Heart right ventricle (tissue), 16 donors: ENCODE data around the gene MEF2D. TPM values are rescaled to one million over a fixed set of nuclear protein-coding genes. Genes with fewer than 3 reads are reported as not detected.

Source experiments
- ATAC-seq, 8 donors: fragments of 200-7000 bp; cut with Tn5 transposase; one replicate each; pipeline ENCODE4 v1.9.1; 2020; ENCODE audit warnings: mild to moderate bottlenecking in 8 of 8, moderate library complexity in 8 of 8, moderate number of reproducible peaks in 1 of 8
- DNase-seq, 2 donors: peaks; one replicate each; pipeline ENCODE4 v3.0.0-alpha.2; 2020
- H3K27ac ChIP-seq, 10 donors: fragments of 200-600 bp; sonication (generic) in 2 of 10; one replicate each; pipeline versions ENCODE4 v1.5.0 to v1.8.0; 2020 to 2022; ENCODE audit warnings: mild to moderate bottlenecking in 3 of 10
- H3K27me3 ChIP-seq, 7 donors: fragments of 200-600 bp; one replicate each; pipeline ENCODE4 v1.8.0; 2021 to 2022; ENCODE audit warnings: mild to moderate bottlenecking in 2 of 7
- H3K36me3 ChIP-seq, 9 donors: fragments of 200-600 bp; sonication (generic) in 1 of 9; one replicate each; pipeline versions ENCODE4 v1.5.0 to v1.8.0; 2020 to 2022; ENCODE audit warnings: mild to moderate bottlenecking in 2 of 9
- H3K4me1 ChIP-seq, 9 donors: fragments of 200-600 bp; sonication (generic) in 1 of 9; one replicate each; pipeline versions ENCODE4 v1.5.0 to v1.8.0; 2020 to 2022; ENCODE audit warnings: mild to moderate bottlenecking in 4 of 9
- H3K4me3 ChIP-seq, 10 donors: fragments of 200-600 bp; sonication (generic) in 2 of 10; one replicate each; pipeline versions ENCODE4 v1.5.0 to v1.8.0; 2020 to 2022; ENCODE audit warnings: mild to moderate bottlenecking in 7 of 10, moderate library complexity in 2 of 10
- H3K9me3 ChIP-seq, 11 donors: fragments of 200-600 bp in 10 of 11; sonication (generic) in 2 of 11; one replicate each; pipeline versions ENCODE4 v1.5.0 to v1.8.0; 2013 to 2022; ENCODE audit warnings: mild to moderate bottlenecking in 2 of 11, control low read depth in 1 of 11, moderate library complexity in 1 of 11
- CTCF ChIP-seq, 9 donors: fragments of 200-600 bp; sonication (generic) in 2 of 9; IDR thresholded peaks; one replicate each; pipeline versions ENCODE4 v1.5.0 to v1.8.0; 2021 to 2022; ENCODE audit warnings: antibody characterized with exemption in 9 of 9, mild to moderate bottlenecking in 5 of 9, moderate library complexity in 1 of 9
- WGBS, 2 donors: extraction: QIAGEN DNeasy Blood & Tissue Kit; methylation state at CpG; one replicate each; pipeline ENCODE4 v1.1.7; 2013; ENCODE audit warnings: inconsistent platforms in 1 of 2; 5-methylcytosine and 5-hydroxymethylcytosine counted together
- intact Hi-C, 10 donors: fragments of 100-400 bp; cut with DNase I; formaldehyde crosslinking; loops; one replicate each; pipeline versions ENCODE4 v1.11.1 to v1.14.2; 2022
- polyA plus RNA-seq, 2 donors: library from polyadenylated mRNA; stranded (reverse); fragments of 200-250 nt; gene quantifications; one replicate each; pipeline ENCODE4 v1.2.3, GENCODE V29; 2013
- total RNA-seq, 10 donors: library from RNA; stranded (reverse); fragmentation: NEBNext Ultra II Directional in 3 of 10; extraction: Animal tissue kit (Norgen Biotek cat#: 25700) in 3 of 10; gene quantifications; one replicate each; pipeline versions ENCODE4 v1.2.1 to v1.2.4, GENCODE V29; 2021 to 2023
- donor health status: Arrhythmogenic right ventricular cardiomyopathy.
- donor health status: ischemic (EF 13 %, LVEDD 7.1; RV severe dilation, severe dysfunction).
- donor health status: healthy with polysubstance abuse.
- donor health status: DM: no; HTN: yes; CAD: no.
- donor health status: DM: no; HTN: no; CAD: no.
- donor health status: ischemic (EF 25% LVEDD 6.9; RV normal size, moderate dysfunction).
- donor health status: ischemic (EF 25% LVEDD 5.7; RV mildly dilated, moderate dysfunction).
- donor health status: healthy.
- donor health status: DM: yes; HTN: yes; CAD: no.
- donor health status: Ischemic cardiomyopathy.
- donor health status: ischemic (EF 35%, LVEDD 5.7; RV mildly dilated, moderate dysfunction).
- donor health status: nonischemic (EF 11% LVEDD 7.7; RV severe dilation, severe dysfunction).
- donor health status: DM: yes; HTN: yes; CAD: no.
- donor health status: PGD.
- donor health status: ischemic (EF 29% LVEDD 5.4; RV normal size, mild dysfunction).
- donor health status: nonischemic (EF 23%, LVEDD 6.1; RV moderate dilation, normal function).

MEF2D gene
- total and polyA plus RNA-seq, 12 donors: 31.6 to 127 (median 94.9) TPM

- Histone ChIP-seq H3K4me1 (peaks cover 25 to 60% (median 44%) of the 10 kb centered on the region in 9 donors), H3K4me3 (no peak overlapping the region), H3K36me3 (peaks cover 0 to 32% (median 8%) of the 10 kb centered on the region in 9 donors), H3K9me3 (no peaks in the 10 kb centered on the region), H3K27ac (peak overlapping the region in 3 of 10 donors; percentile 9 to 64 (median 40)), H3K27me3 (no peaks in the 10 kb centered on the region)
- no peak for DNase-seq
- no peak for TF ChIP-seq CTCF (IDR thresholded peaks at IDR 0.05)
- WGBS, 2 donors: 90 to 93% methylated on average over 17 of the region's 17 CpGs
- intact Hi-C loops: loop anchor here in 4 of 10 donors (5.0 to 10.0 kb wide), 3 partner anchors 40 to 140 kb away; partner anchors contain the start of genes GPATCH4 (in 2 of the 4) and MEF2D (in 1 of the 4)
- ATAC-seq: no peak
Observed at GRCh38 chr1:156461781-156462647, 38.6 kb downstream of the MEF2D start.

- H3K4me1 ChIP-seq: peaks cover 17 to 58% (median 38%) of the 10 kb centered on the region in 9 donors
- intact Hi-C loops: loop anchor here in 4 of 10 donors (5.0 to 10.0 kb wide), 3 partner anchors 41 to 141 kb away; partner anchors contain the start of genes GPATCH4 (in 2 of the 4) and MEF2D (in 1 of the 4)
- no peaks in the 10 kb centered on the region for H3K9me3 ChIP-seq
- WGBS, 2 donors: 50 to 68% methylated on average over 4 of the region's 4 CpGs
- no peak overlapping the region for H3K4me3 ChIP-seq
- DNase-seq (no peak), ATAC-seq (no peak)
- no peaks in the 10 kb centered on the region for H3K27me3 ChIP-seq
- H3K36me3 ChIP-seq: peaks cover 0 to 23% (median 5%) of the 10 kb centered on the region in 9 donors
- peak overlapping the region in 3 of 10 donors; percentile 9 to 64 (median 40) for H3K27ac ChIP-seq
- TF ChIP-seq CTCF (IDR thresholded peaks at IDR 0.05): no peak
Observed at GRCh38 chr1:156461109-156461508, 39.5 kb downstream of the MEF2D start.

GRCh38 chr1:156460525-156460924 is 40.0 kb downstream of the MEF2D start:
- TF ChIP-seq CTCF (IDR thresholded peaks at IDR 0.05): no peak
- no peaks in the 10 kb centered on the region for H3K27me3 ChIP-seq
- DNase-seq (no peak), ATAC-seq (no peak)
- intact Hi-C loops: loop anchor here in 4 of 10 donors (5.0 to 10.0 kb wide), 3 partner anchors 42 to 142 kb away; partner anchors contain the start of genes GPATCH4 (in 2 of the 4) and MEF2D (in 1 of the 4)
- no peak overlapping the region for H3K4me3 ChIP-seq
- WGBS, 2 donors: 78 to 81% methylated on average over 1 of the region's 1 CpG
- H3K4me1 ChIP-seq: peaks cover 11 to 55% (median 33%) of the 10 kb centered on the region in 9 donors
- peak overlapping the region in 3 of 10 donors; percentile 20 to 40 (median 22) for H3K27ac ChIP-seq
- H3K36me3 ChIP-seq: peaks cover 0 to 18% (median under 1%) of the 10 kb centered on the region in 9 donors
- H3K9me3 ChIP-seq: no peaks in the 10 kb centered on the region

GRCh38 chr1:156458181-156458503 is 42.4 kb downstream of the MEF2D start:
- ATAC-seq (no peak), DNase-seq (no peak)
- 61 to 84% methylated on average over 3 of the region's 3 CpGs for WGBS, 2 donors
- no peak overlapping the region for H3K4me3 ChIP-seq
- no peak for TF ChIP-seq CTCF (IDR thresholded peaks at IDR 0.05)
- intact Hi-C loops: loop anchor here in 5 of 10 donors (5.0 to 10.0 kb wide), 5 partner anchors 144 to 1401 kb away; partner anchors contain the start of genes GPATCH4 (in 1 of the 5), HAPLN2 (in 1 of the 5) and NES (in 1 of the 5)
- H3K36me3 ChIP-seq: peaks cover 0 to 2% (median 0%) of the 10 kb centered on the region in 9 donors
- H3K27ac ChIP-seq: peak overlapping the region in 9 of 10 donors; percentile 95 to 100 (median 99)
- H3K27me3 ChIP-seq: no peaks in the 10 kb centered on the region
- no peaks in the 10 kb centered on the region for H3K9me3 ChIP-seq
- H3K4me1 ChIP-seq: peaks cover 0 to 31% (median 11%) of the 10 kb centered on the region in 9 donors
